GM10266 (cell line): ENCODE data around the gene DNAJC24.

Experiments used
- DNase-seq: peaks from one replicate; pipeline ENCODE4 v3.0.0; 2012; ENCODE audit errors: extremely low spot score
- TF ChIP-seq, protein P1 (sequence below): IDR thresholded peaks from 2 replicates; pipeline ENCODE4 v1.5.1; 2012; ENCODE audit warnings: mild to moderate bottlenecking, low read depth; ENCODE audit not compliant: control insufficient read depth, insufficient read depth; ENCODE audit errors: missing control alignments

The DNAJC24 gene

DNA sequence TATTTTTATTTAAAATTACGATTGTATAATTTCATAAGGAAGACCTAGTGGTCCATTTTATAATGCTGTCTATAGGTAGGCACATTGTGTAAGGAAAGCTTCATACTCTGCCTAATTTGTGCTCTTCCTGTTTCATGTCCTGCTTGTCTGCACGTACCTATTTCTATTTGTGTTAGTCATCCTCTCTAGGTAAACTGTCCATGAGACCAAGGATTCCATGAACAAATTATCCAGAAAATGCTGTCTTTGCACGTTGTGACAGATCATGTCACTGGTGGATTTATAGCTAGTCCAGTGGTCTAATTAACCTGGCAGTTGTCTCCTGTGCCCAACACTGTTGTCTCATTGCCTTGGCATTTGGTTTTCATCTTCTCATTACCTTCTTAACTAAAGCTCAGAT lies 44.7 kb downstream of the DNAJC24 start:
- DNase-seq = no peak
- TF ChIP-seq, protein P1, sequence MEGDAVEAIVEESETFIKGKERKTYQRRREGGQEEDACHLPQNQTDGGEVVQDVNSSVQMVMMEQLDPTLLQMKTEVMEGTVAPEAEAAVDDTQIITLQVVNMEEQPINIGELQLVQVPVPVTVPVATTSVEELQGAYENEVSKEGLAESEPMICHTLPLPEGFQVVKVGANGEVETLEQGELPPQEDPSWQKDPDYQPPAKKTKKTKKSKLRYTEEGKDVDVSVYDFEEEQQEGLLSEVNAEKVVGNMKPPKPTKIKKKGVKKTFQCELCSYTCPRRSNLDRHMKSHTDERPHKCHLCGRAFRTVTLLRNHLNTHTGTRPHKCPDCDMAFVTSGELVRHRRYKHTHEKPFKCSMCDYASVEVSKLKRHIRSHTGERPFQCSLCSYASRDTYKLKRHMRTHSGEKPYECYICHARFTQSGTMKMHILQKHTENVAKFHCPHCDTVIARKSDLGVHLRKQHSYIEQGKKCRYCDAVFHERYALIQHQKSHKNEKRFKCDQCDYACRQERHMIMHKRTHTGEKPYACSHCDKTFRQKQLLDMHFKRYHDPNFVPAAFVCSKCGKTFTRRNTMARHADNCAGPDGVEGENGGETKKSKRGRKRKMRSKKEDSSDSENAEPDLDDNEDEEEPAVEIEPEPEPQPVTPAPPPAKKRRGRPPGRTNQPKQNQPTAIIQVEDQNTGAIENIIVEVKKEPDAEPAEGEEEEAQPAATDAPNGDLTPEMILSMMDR = no peak

DNA sequence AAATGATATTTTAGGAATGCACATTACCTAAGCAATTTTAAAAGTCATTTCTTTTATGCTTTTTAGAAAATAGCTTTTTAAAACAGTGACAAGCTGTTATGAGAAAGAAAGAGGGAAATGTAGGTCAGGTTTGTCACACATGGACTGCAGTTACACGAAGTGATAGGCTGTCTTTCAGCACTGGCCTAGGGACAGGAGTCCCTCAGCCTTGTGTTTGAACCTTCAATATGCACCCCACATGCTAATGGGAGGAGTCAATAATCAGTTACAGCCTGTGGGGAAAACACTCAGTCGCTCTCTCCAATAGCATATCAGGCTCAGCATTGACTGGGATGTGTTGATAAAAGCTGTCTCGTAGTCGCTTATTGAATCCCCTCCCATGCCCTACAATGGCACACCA lies 45.8 kb downstream of the DNAJC24 start:
- no peak for DNase-seq
- TF ChIP-seq, protein P1 = no peak

DNA sequence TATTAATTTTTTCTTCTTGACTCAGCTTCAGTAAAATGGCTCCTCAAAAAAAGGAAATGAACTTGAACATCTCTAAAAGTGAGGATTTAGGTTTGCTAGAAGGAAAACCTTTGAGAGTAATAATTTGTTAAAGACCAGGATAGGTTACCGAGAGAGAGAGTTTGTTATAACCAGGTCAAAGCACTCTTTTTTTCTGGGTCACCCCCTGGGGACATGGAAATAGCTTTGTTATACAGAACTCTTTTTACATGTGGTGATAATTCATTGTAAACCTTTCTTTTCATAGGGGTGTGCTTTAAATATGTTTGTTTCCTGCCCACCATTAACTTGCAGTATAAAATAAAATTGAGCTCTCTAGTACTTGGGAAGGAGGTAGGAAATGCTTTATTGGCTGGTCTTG lies 47.7 kb downstream of the DNAJC24 start:
- DNase-seq = no peak
- TF ChIP-seq, protein P1 = no peak

DNA sequence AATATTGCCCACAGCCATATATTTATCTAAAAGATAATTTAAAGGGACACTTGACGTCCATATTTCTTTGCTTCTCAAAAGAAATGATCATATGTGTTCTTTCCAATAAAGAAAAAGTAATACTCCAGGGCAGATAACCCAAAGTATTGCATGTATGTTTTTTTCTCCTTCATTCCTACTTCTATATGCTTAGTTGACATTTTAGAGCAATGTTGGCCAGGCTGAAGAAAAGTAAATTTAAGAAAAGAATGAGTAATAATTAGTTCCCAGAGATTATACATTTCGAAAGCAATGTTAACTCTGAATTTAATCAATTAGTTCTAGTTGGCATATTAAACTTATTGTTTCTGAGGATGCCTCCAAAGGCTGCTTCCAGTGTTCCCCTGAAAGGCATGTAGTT lies 48.2 kb downstream of the DNAJC24 start:
- no peak for DNase-seq
- TF ChIP-seq, protein P1 = no peak

DNA sequence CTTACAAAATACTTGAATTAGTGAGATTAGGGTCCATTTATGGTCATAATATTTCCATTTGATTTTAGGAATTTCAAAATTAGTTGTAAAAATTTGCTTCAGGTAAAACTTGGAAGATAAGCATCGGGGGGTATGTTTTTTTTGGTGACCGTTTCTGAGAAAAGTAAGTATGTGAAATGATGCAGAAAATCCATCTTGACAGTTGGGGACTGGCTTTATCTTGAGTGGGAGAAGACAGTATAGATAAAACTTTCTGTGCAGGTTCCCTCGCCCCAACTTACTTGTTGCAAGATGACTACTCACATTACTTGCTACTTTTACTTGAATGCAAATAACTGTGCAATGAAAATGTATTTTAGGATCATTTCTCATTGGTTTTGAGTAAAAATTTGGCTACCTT lies 49.5 kb downstream of the DNAJC24 start:
- TF ChIP-seq, protein P1 = no peak
- no peak for DNase-seq

DNA sequence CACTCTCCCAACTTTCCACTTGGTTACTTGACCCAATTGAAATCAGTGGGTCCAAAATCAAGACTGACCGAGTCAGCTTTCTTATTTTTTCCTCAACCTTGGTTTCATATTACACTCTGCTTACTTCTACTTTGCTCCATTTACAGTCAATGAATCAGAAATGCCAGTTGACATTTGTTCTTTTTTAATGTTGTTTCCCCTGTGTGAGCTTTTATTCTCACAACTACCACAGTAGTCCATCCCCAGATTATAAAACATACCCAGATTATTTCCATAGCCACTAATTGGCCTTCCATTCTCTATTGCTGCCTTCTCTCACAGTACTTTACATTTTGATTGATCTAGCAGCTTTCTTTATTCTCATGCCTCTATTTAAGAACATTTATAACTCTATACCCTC lies 50.0 kb downstream of the DNAJC24 start:
- TF ChIP-seq, protein P1 = no peak
- DNase-seq = no peak

DNA sequence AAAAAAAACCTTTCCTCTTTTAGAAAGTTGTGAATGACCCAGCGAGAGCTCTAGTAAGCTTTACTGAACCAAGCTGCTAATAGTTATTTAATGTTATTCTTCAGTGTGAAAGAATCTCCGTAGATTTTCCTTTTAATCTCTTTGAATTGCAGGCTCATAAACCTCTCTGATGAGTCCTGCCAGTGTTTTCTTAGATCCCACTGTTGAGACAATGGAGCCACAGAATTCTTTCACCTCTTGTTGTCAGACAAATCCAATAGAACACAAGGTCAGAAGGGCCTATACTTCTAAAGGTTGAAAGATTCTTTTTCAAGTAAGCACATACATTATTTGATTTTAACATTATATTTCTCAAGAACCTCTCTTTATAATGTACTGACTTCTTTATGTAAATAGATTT lies 52.2 kb downstream of the DNAJC24 start:
- no peak for DNase-seq

More for the DNA sequence above, 52.2 kb downstream of the DNAJC24 start:
- TF ChIP-seq, protein P1 = no peak
